Endodermal cell (in vitro differentiated cells): Measurements from ENCODE around the gene ALKBH5. TPM values are rescaled to one million over a fixed set of nuclear protein-coding genes. Genes with fewer than 3 reads are reported as not detected.
A peak's percentile ranks its signal among the peaks of the same experiment; 100 is the strongest.

ENCODE experiments used
- DNase-seq: peaks from one replicate; pipeline ENCODE4 v3.0.0-alpha.2; 2017
- H3K27ac ChIP-seq: 2 replicates; pipeline ENCODE4 v1.5.1; 2013; ENCODE audit warnings: mild to moderate bottlenecking, low read depth, low read length, moderate library complexity
- H3K27me3 ChIP-seq: 2 replicates; pipeline ENCODE4 v1.6.1; 2013; ENCODE audit warnings: mild to moderate bottlenecking, low read length, moderate library complexity; ENCODE audit not compliant: insufficient read depth, control insufficient read depth, poor library complexity, severe bottlenecking
- H3K36me3 ChIP-seq: 2 replicates; pipeline ENCODE4 v1.7.0; 2013; ENCODE audit warnings: mild to moderate bottlenecking, low read length, moderate library complexity; ENCODE audit not compliant: control insufficient read depth, insufficient read depth
- H3K4me1 ChIP-seq: one replicate; pipeline ENCODE4 v1.7.0; 2013; ENCODE audit warnings: low read length; ENCODE audit not compliant: control insufficient read depth, insufficient read depth
- H3K4me3 ChIP-seq: 2 replicates; pipeline ENCODE4 v1.5.1; 2013; ENCODE audit warnings: mild to moderate bottlenecking, low read length, moderate library complexity
- H3K9ac ChIP-seq: 2 replicates; pipeline ENCODE4 v1.6.1; 2013; ENCODE audit warnings: mild to moderate bottlenecking, low read length, moderate library complexity; ENCODE audit not compliant: poor library complexity, severe bottlenecking; ENCODE audit errors: extremely low read depth
- H3K9me3 ChIP-seq: 2 replicates; pipeline ENCODE4 v1.6.1; 2013; ENCODE audit warnings: mild to moderate bottlenecking, low read length, moderate library complexity; ENCODE audit not compliant: control insufficient read depth
- H3K27ac Mint-ChIP-seq: 2 replicates; pipeline ENCODE4 v1.8.0; 2020; ENCODE audit warnings: mixed read lengths
- H3K27me3 Mint-ChIP-seq: 2 replicates; pipeline ENCODE4 v1.8.0; 2021; ENCODE audit warnings: mild to moderate bottlenecking, mixed read lengths; ENCODE audit not compliant: insufficient read depth
- H3K36me3 Mint-ChIP-seq: 2 replicates; pipeline ENCODE4 v1.8.0; 2020; ENCODE audit warnings: low read depth, mixed read lengths
- H3K4me1 Mint-ChIP-seq: 2 replicates; pipeline ENCODE4 v1.8.0; 2020; ENCODE audit warnings: mixed read lengths
- H3K4me3 Mint-ChIP-seq: 2 replicates; pipeline ENCODE4 v1.8.0; 2020; ENCODE audit warnings: mild to moderate bottlenecking, moderate library complexity, mixed read lengths
- H3K9me3 Mint-ChIP-seq: 2 replicates; pipeline ENCODE4 v1.8.0; 2020; ENCODE audit warnings: mild to moderate bottlenecking, mixed read lengths
- CTCF ChIP-seq: fragments of 200-600 bp; sonication (generic); conservative IDR thresholded peaks from 2 replicates; pipeline ENCODE4 v1.5.0; 2021; ENCODE audit warnings: antibody characterized with exemption, mild to moderate bottlenecking
- WGBS, 2 experiments: methylation state at CpG; one replicate each; pipeline versions ENCODE4 v1.1.5 to v1.1.7; 2013; ENCODE audit warnings: missing lambda C conversion rate in 2 of 2, mixed read lengths in 1 of 2; ENCODE audit not compliant: insufficient coverage in 1 of 2, insufficient read length in 1 of 2; 5-methylcytosine and 5-hydroxymethylcytosine counted together
- total RNA-seq, 2 donors: library from RNA; stranded (reverse); fragmentation: NEBNext Ultra II Directional in 1 of 2; extraction: Animal tissue kit (Norgen Biotek cat#: 25700) in 1 of 2; gene quantifications; 2 replicates in 1 of 2; 3 replicates in 1 of 2; pipeline ENCODE4 v1.2.1, GENCODE V29; 2021

ALKBH5 gene
- total RNA-seq, 2 donors from 2014 or later = 64.1 to 80.9 TPM

GRCh38 chr17:18185391-18185790 is 1.8 kb downstream of the ALKBH5 start:
- Mint-ChIP-seq H3K27ac (peak overlapping the region; percentile 89), H3K4me1 (peaks cover 38% of the 10 kb centered on the region), H3K36me3 (peaks cover 21% of the 10 kb centered on the region), H3K27me3 (no peaks in the 10 kb centered on the region), H3K9me3 (no peaks in the 10 kb centered on the region), H3K4me3 (peak overlapping the region; percentile 87)
- no peak for TF ChIP-seq CTCF
- Histone ChIP-seq H3K27me3 (no peaks in the 10 kb centered on the region), H3K4me3 (peak overlapping the region; percentile 96), H3K36me3 (peaks cover 37% of the 10 kb centered on the region), H3K27ac (peak overlapping the region; percentile 37), H3K9me3 (no peaks in the 10 kb centered on the region), H3K4me1 (no peaks in the 10 kb centered on the region), H3K9ac (peak overlapping the region; percentile 75)
- WGBS, 2 experiments = 44 to 46% methylated on average over 3 of the region's 3 CpGs
- DNase-seq = no peak

GRCh38 chr17:18185832-18186626 is 2.4 kb downstream of the ALKBH5 start:
- Histone ChIP-seq H3K4me3 (peak overlapping the region; percentile 96), H3K9me3 (no peaks in the 10 kb centered on the region), H3K27me3 (no peaks in the 10 kb centered on the region), H3K9ac (peak overlapping the region; percentile 75), H3K4me1 (no peaks in the 10 kb centered on the region), H3K27ac (peak overlapping the region; percentile 37), H3K36me3 (peaks cover 43% of the 10 kb centered on the region)
- no peak for DNase-seq
- H3K27ac Mint-ChIP-seq = peak overlapping the region; percentile 89
- no peaks in the 10 kb centered on the region for H3K9me3 Mint-ChIP-seq
- peaks cover 38% of the 10 kb centered on the region for H3K4me1 Mint-ChIP-seq
- WGBS, 2 experiments = 82 to 83% methylated on average over 6 to 10 of the region's 10 CpGs
- peaks cover 26% of the 10 kb centered on the region for H3K36me3 Mint-ChIP-seq
- H3K27me3 Mint-ChIP-seq = no peaks in the 10 kb centered on the region
- TF ChIP-seq CTCF = no peak
- H3K4me3 Mint-ChIP-seq = peak overlapping the region; percentile 87

- H3K4me3 ChIP-seq = peak overlapping the region; percentile 96
- H3K9me3 ChIP-seq = no peaks in the 10 kb centered on the region
- WGBS, 2 experiments = 100% methylated on average over 1 of the region's 1 CpG; no CpG with 5 or more reads in 1 of the 2 experiments
- Mint-ChIP-seq H3K36me3 (peaks cover 32% of the 10 kb centered on the region), H3K4me1 (peaks cover 38% of the 10 kb centered on the region), H3K27ac (peak overlapping the region; percentile 18), H3K9me3 (no peaks in the 10 kb centered on the region), H3K27me3 (no peaks in the 10 kb centered on the region), H3K4me3 (peak overlapping the region; percentile 87)
- no peak overlapping the region for H3K27ac ChIP-seq
- peaks cover 48% of the 10 kb centered on the region for H3K36me3 ChIP-seq
- H3K9ac ChIP-seq = peak overlapping the region; percentile 23
- no peak for TF ChIP-seq CTCF
- H3K27me3 ChIP-seq = no peaks in the 10 kb centered on the region
- no peak for DNase-seq
- no peaks in the 10 kb centered on the region for H3K4me1 ChIP-seq
Observed at GRCh38 chr17:18186627-18186982, 3.0 kb downstream of the ALKBH5 start.
